Measurements from ENCODE around the gene GPR55.
A peak's percentile ranks its signal among the peaks of the same experiment; 100 is the strongest.
"Not testable (repeated sequence)": the region's sequence is repeated elsewhere in the genome, so short reads cannot be mapped to it uniquely, and the experiment has no call there.

The GPR55 gene

GRCh38 chr2:230924470-230925341 lies at the start of gene GPR55:
GPR55 (minus strand) TSS chr2:230925242; CDS start chr2:230910962, 14,280 bp downstream.
- peak; percentile 61 to 76 for DNase-seq

- DNase-seq, result peak; percentile 40 to 60
These were observed 49.3 kb upstream of the GPR55 start for GRCh38 chr2:230974096-230974913.

- no peak for DNase-seq
These were observed 47.0 kb upstream of the GPR55 start for GRCh38 chr2:230972046-230972445.

- no peak for DNase-seq
These were observed 44.6 kb upstream of the GPR55 start for GRCh38 chr2:230969659-230970015.

- no peak for DNase-seq
These were observed 44.0 kb upstream of the GPR55 start for GRCh38 chr2:230968921-230969658.

- not testable (repeated sequence) for DNase-seq
These were observed 43.3 kb upstream of the GPR55 start for GRCh38 chr2:230968314-230968713.

- no peak for DNase-seq
These were observed 42.1 kb upstream of the GPR55 start for GRCh38 chr2:230967113-230967512.

GRCh38 chr2:230964136-230964730 lies 39.2 kb upstream of the GPR55 start:
- DNase-seq, result no peak

- DNase-seq, result no peak
These were observed 36.0 kb upstream of the GPR55 start for GRCh38 chr2:230961091-230961491.

GRCh38 chr2:230960026-230960425 lies 35.0 kb upstream of the GPR55 start:
- DNase-seq, result no peak

GRCh38 chr2:230958820-230959756 lies 34.0 kb upstream of the GPR55 start:
- no peak for DNase-seq

GRCh38 chr2:230957756-230958391 lies 32.8 kb upstream of the GPR55 start:
- no peak for DNase-seq

GRCh38 chr2:230956827-230957755 lies 32.0 kb upstream of the GPR55 start:
- DNase-seq, result peak in 1 of 2 donors; percentile 36

- DNase-seq, result no peak
These were observed 30.2 kb upstream of the GPR55 start for GRCh38 chr2:230955163-230955737.

GRCh38 chr2:230954746-230955145 lies 29.7 kb upstream of the GPR55 start:
- no peak for DNase-seq

GRCh38 chr2:230953845-230954244 lies 28.8 kb upstream of the GPR55 start:
- DNase-seq, result no peak

GRCh38 chr2:230952226-230952956 lies 27.3 kb upstream of the GPR55 start:
- no peak for DNase-seq

GRCh38 chr2:230951396-230951795 lies 26.4 kb upstream of the GPR55 start:
- no peak for DNase-seq

- DNase-seq, result no peak
These were observed 25.9 kb upstream of the GPR55 start for GRCh38 chr2:230950874-230951339.
